HL-60/S4 treated with phorbol 12-myristate 13-acetate at 8.2 ng/mL for 4 days and 3 days (cell line): ENCODE measurements around the gene CPA1.

Source experiments
- in situ Hi-C: fragments of 300-500 bp; cut with MboI; formaldehyde crosslinking; loops from 2 replicates; pipeline ENCODE4 v1.15.0; 2022; ENCODE audit warnings: low sequenced_read_pairs

CPA1 gene

GRCh38 chr7:130423501-130424037 is 43.3 kb downstream of the CPA1 start:
- in situ Hi-C loops: no loop called here

- in situ Hi-C loops: no loop called here
Observed at GRCh38 chr7:130425796-130426195, 45.5 kb downstream of the CPA1 start.

- in situ Hi-C loops: no loop called here
Observed at GRCh38 chr7:130426564-130426963, 46.3 kb downstream of the CPA1 start.

GRCh38 chr7:130429019-130429418 is 48.7 kb downstream of the CPA1 start:
- in situ Hi-C loops: no loop called here

GRCh38 chr7:130430115-130430514 is 49.8 kb downstream of the CPA1 start:
- in situ Hi-C loops: no loop called here

- in situ Hi-C loops: no loop called here
Observed at GRCh38 chr7:130430841-130431666, 50.8 kb downstream of the CPA1 start.

- in situ Hi-C loops: no loop called here
Observed at GRCh38 chr7:130432886-130433285, 52.6 kb downstream of the CPA1 start.

- in situ Hi-C loops: no loop called here
Observed at GRCh38 chr7:130433301-130433700, 53.0 kb downstream of the CPA1 start.

- in situ Hi-C loops: no loop called here
Observed at GRCh38 chr7:130435311-130435854, 55.1 kb downstream of the CPA1 start.

GRCh38 chr7:130436253-130436652 is 56.0 kb downstream of the CPA1 start:
- in situ Hi-C loops: no loop called here
